Panc1 (cell line): ENCODE data around the gene LPP.

Source experiments
- CTCF ChIP-seq: fragments of 450-650 bp; IDR thresholded peaks from 2 replicates; pipeline ENCODE4 v1.5.1; 2017; ENCODE audit warnings: mild to moderate bottlenecking
- REST ChIP-seq, 2 experiments: IDR thresholded peaks; 2 replicates each; pipeline ENCODE4 v1.6.1; 2011 to 2012; ENCODE audit warnings: low read depth in 2 of 2, control low read depth in 1 of 2, low read length in 1 of 2, mild to moderate bottlenecking in 1 of 2, moderate library complexity in 1 of 2; ENCODE audit not compliant: insufficient read depth in 1 of 2
- SIN3A ChIP-seq: IDR thresholded peaks from 2 replicates; pipeline ENCODE4 v1.6.1; 2012; ENCODE audit warnings: low read depth, mild to moderate bottlenecking, low read length, moderate library complexity, borderline replicate concordance; ENCODE audit not compliant: insufficient read depth

GRCh38 chr3:188523291-188523690 lies 369.3 kb downstream of the LPP start:
- no peak for TF ChIP-seq CTCF
- no peak for TF ChIP-seq SIN3A
- TF ChIP-seq REST (IDR thresholded peaks at IDR 0.05; ENCODE audit: insufficient read depth in 1 of 2, low read depth in 2 of 2, low read length in 1 of 2): no peak
